Neural progenitor cell (in vitro differentiated cells): ENCODE results near the gene SERTAD4. TPM values are rescaled to one million over a fixed set of nuclear protein-coding genes. Genes with fewer than 3 reads are reported as not detected.
A peak's percentile ranks its signal among the peaks of the same experiment; 100 is the strongest.

Experiments
- DNase-seq: peaks from one replicate; pipeline ENCODE4 v3.0.0-alpha.2; 2016; ENCODE audit warnings: low spot score
- H2AFZ ChIP-seq: fragments of 200-600 bp; sonication (generic); replicated peaks from 2 replicates; pipeline ENCODE4 v1.6.1; 2016; ENCODE audit warnings: antibody characterized with exemption
- H3F3A ChIP-seq: fragments of 200-600 bp; sonication (generic); 2 replicates; pipeline ENCODE4 v1.6.1; 2016; ENCODE audit warnings: antibody characterized with exemption, low read depth
- H3K27ac ChIP-seq: fragments of 200-600 bp; sonication (generic); 2 replicates; pipeline ENCODE4 v1.5.1; 2016; ENCODE audit warnings: mild to moderate bottlenecking
- H3K27me3 ChIP-seq: fragments of 200-600 bp; sonication (generic); 2 replicates; pipeline ENCODE4 v1.6.1; 2016; ENCODE audit warnings: mild to moderate bottlenecking, moderate library complexity
- H3K36me3 ChIP-seq: fragments of 200-600 bp; sonication (generic); 2 replicates; pipeline ENCODE4 v1.5.1; 2016
- H3K4me1 ChIP-seq: fragments of 200-600 bp; sonication (generic); 2 replicates; pipeline ENCODE4 v1.6.1; 2016; ENCODE audit warnings: mixed run types
- H3K4me2 ChIP-seq: fragments of 200-600 bp; sonication (generic); 2 replicates; pipeline ENCODE4 v1.6.1; 2016
- H3K4me3 ChIP-seq: fragments of 200-600 bp; sonication (generic); 2 replicates; pipeline ENCODE4 v1.5.1; 2016
- H3K79me2 ChIP-seq: fragments of 200-600 bp; sonication (generic); 2 replicates; pipeline ENCODE4 v1.6.1; 2016; ENCODE audit warnings: low read depth
- H3K9ac ChIP-seq: fragments of 200-600 bp; sonication (generic); 2 replicates; pipeline ENCODE4 v1.6.1; 2016
- H3K9me3 ChIP-seq: fragments of 200-600 bp; sonication (generic); 2 replicates; pipeline ENCODE4 v1.5.1; 2016; ENCODE audit warnings: low read depth
- H4K20me1 ChIP-seq: fragments of 200-600 bp; sonication (generic); 2 replicates; pipeline ENCODE4 v1.6.1; 2016; ENCODE audit warnings: low read depth
- H3K27ac Mint-ChIP-seq: 3 replicates; pipeline ENCODE4 v1.8.0; 2021; ENCODE audit warnings: mixed read lengths
- H3K27me3 Mint-ChIP-seq: 2 replicates; pipeline ENCODE4 v1.8.0; 2022; ENCODE audit warnings: low read depth, mild to moderate bottlenecking, inconsistent platforms, moderate library complexity, mixed read lengths; ENCODE audit not compliant: insufficient read depth
- H3K36me3 Mint-ChIP-seq: 3 replicates; pipeline ENCODE4 v1.8.0; 2021; ENCODE audit warnings: mixed read lengths
- H3K4me1 Mint-ChIP-seq: 3 replicates; pipeline ENCODE4 v1.8.0; 2021; ENCODE audit warnings: mixed read lengths
- H3K4me3 Mint-ChIP-seq: 3 replicates; pipeline ENCODE4 v1.8.0; 2021; ENCODE audit warnings: mild to moderate bottlenecking, moderate library complexity, mixed read lengths
- H3K9me3 Mint-ChIP-seq: 3 replicates; pipeline ENCODE4 v1.8.0; 2020; ENCODE audit warnings: mixed read lengths
- CTCF ChIP-seq: fragments of 200-600 bp; sonication (generic); IDR thresholded peaks from 2 replicates; pipeline ENCODE4 v1.5.1; 2017; ENCODE audit warnings: antibody characterized with exemption, mild to moderate bottlenecking
- EZH2 ChIP-seq: fragments of 200-600 bp; sonication (generic); IDR thresholded peaks from 2 replicates; pipeline ENCODE4 v1.6.1; 2017; ENCODE audit warnings: antibody characterized with exemption, mild to moderate bottlenecking, moderate library complexity
- EZH2phosphoT487 ChIP-seq: fragments of 200-600 bp; sonication (generic); IDR thresholded peaks from 2 replicates; pipeline ENCODE4 v1.6.1; 2017; ENCODE audit warnings: antibody characterized with exemption
- total RNA-seq: library from RNA; depleted of rRNA; stranded (reverse); fragments of >200 nt; gene quantifications from 2 replicates; pipeline ENCODE4 v1.2.3, GENCODE V29; 2015; ENCODE audit warnings: low replicate concordance

Gene SERTAD4
- total RNA-seq, 1 donor from 2014 or later: 2.8 TPM

- H3K27ac ChIP-seq: no peak overlapping the region
- H3K27me3 Mint-ChIP-seq: peaks cover 8% of the 10 kb centered on the region
- no peak overlapping the region for H3K4me3 ChIP-seq
- no peak for DNase-seq
- no peaks in the 10 kb centered on the region for H3K9me3 ChIP-seq
- H3K79me2 ChIP-seq: no peaks in the 10 kb centered on the region
- no peak overlapping the region for H3K9ac ChIP-seq
- TF ChIP-seq EZH2: no peak
- TF ChIP-seq CTCF: no peak
- TF ChIP-seq EZH2phosphoT487: no peak
- H3K4me3 Mint-ChIP-seq: no peak overlapping the region
- H3K36me3 Mint-ChIP-seq: no peaks in the 10 kb centered on the region
- H3K4me1 Mint-ChIP-seq: peaks cover 19% of the 10 kb centered on the region
- no peak overlapping the region for H3K4me2 ChIP-seq
- H3K9me3 Mint-ChIP-seq: no peaks in the 10 kb centered on the region
- H3K4me1 ChIP-seq: peaks cover 5% of the 10 kb centered on the region
- H3K27ac Mint-ChIP-seq: no peak overlapping the region
- peaks cover 8% of the 10 kb centered on the region for H3F3A ChIP-seq
- peaks cover 64% of the 10 kb centered on the region for H3K27me3 ChIP-seq
- peaks cover 6% of the 10 kb centered on the region for H4K20me1 ChIP-seq
- no peak overlapping the region for H2AFZ ChIP-seq
- no peaks in the 10 kb centered on the region for H3K36me3 ChIP-seq
These were observed 2.4 kb upstream of the SERTAD4 start for GRCh38 chr1:210230149-210230695.

- peak overlapping the region; percentile 98 for H2AFZ ChIP-seq
- Mint-ChIP-seq H3K27ac (no peak overlapping the region), H3K27me3 (peaks cover 8% of the 10 kb centered on the region), H3K4me3 (peak overlapping the region; percentile 94), H3K4me1 (peaks cover 32% of the 10 kb centered on the region), H3K9me3 (no peaks in the 10 kb centered on the region), H3K36me3 (no peaks in the 10 kb centered on the region)
- peak overlapping the region; percentile 65 for H3K4me3 ChIP-seq
- TF ChIP-seq CTCF (no peak), EZH2 (no peak), EZH2phosphoT487 (peak; percentile 4)
- no peaks in the 10 kb centered on the region for H3K36me3 ChIP-seq
- H3K9me3 ChIP-seq: no peaks in the 10 kb centered on the region
- no peak overlapping the region for H3K9ac ChIP-seq
- peak overlapping the region; percentile 92 for H3K4me2 ChIP-seq
- DNase-seq: no peak
- no peak overlapping the region for H3K27ac ChIP-seq
- H3K79me2 ChIP-seq: no peaks in the 10 kb centered on the region
- H3K4me1 ChIP-seq: peaks cover 8% of the 10 kb centered on the region
- H3K27me3 ChIP-seq: peaks cover 80% of the 10 kb centered on the region
- H3F3A ChIP-seq: peaks cover 17% of the 10 kb centered on the region
- H4K20me1 ChIP-seq: peaks cover 6% of the 10 kb centered on the region
These were observed 618 bp upstream of the SERTAD4 start for GRCh38 chr1:210231846-210232510.

- no peaks in the 10 kb centered on the region for H3K36me3 Mint-ChIP-seq
- Histone ChIP-seq H3K4me2 (peak overlapping the region; percentile 92), H3K79me2 (no peaks in the 10 kb centered on the region), H2AFZ (peak overlapping the region; percentile 98), H3F3A (peaks cover 24% of the 10 kb centered on the region), H3K27me3 (peaks cover 90% of the 10 kb centered on the region), H3K4me3 (peak overlapping the region; percentile 65), H3K9me3 (no peaks in the 10 kb centered on the region), H3K36me3 (no peaks in the 10 kb centered on the region), H3K4me1 (peaks cover 20% of the 10 kb centered on the region), H3K27ac (no peak overlapping the region), H3K9ac (no peak overlapping the region), H4K20me1 (peaks cover 6% of the 10 kb centered on the region)
- peaks cover 8% of the 10 kb centered on the region for H3K27me3 Mint-ChIP-seq
- peaks cover 43% of the 10 kb centered on the region for H3K4me1 Mint-ChIP-seq
- DNase-seq: peak; percentile 56
- no peak for TF ChIP-seq EZH2
- no peak for TF ChIP-seq CTCF
- TF ChIP-seq EZH2phosphoT487: peak; percentile 46
- no peaks in the 10 kb centered on the region for H3K9me3 Mint-ChIP-seq
- no peak overlapping the region for H3K27ac Mint-ChIP-seq
- H3K4me3 Mint-ChIP-seq: peak overlapping the region; percentile 86
These were observed 559 bp downstream of the SERTAD4 start for GRCh38 chr1:210233216-210233494.
